ENCODE measurements around the gene TPPP2.
A peak's percentile ranks its signal among the peaks of the same experiment; 100 is the strongest.

Gene TPPP2

GRCh38 chr14:21073921-21074320 lies 43.9 kb downstream of the TPPP2 start:
- no peak for TF ChIP-seq Cebpa-rat (IDR thresholded peaks at IDR 0.05)
- peaks cover 35% of the 10 kb centered on the region for H3K36me3 ChIP-seq
- H3K4me1 ChIP-seq: peaks cover 45% of the 10 kb centered on the region
- no peaks in the 10 kb centered on the region for H4K20me1 ChIP-seq
- no peak overlapping the region; the same call in 1 of the 2 replicates for H3K4me2 ChIP-seq
- no peaks in the 10 kb centered on the region for H3K9me3 ChIP-seq
- no peak overlapping the region for H3K4me3 ChIP-seq
- H3K27ac ChIP-seq: 0 out of 2 replicates have a peak overlapping the region, but pooled peaks have one; percentile 87
- no peak overlapping the region for H3K9ac ChIP-seq
- H3K27me3 ChIP-seq: peaks cover 10% of the 10 kb centered on the region

DNA sequence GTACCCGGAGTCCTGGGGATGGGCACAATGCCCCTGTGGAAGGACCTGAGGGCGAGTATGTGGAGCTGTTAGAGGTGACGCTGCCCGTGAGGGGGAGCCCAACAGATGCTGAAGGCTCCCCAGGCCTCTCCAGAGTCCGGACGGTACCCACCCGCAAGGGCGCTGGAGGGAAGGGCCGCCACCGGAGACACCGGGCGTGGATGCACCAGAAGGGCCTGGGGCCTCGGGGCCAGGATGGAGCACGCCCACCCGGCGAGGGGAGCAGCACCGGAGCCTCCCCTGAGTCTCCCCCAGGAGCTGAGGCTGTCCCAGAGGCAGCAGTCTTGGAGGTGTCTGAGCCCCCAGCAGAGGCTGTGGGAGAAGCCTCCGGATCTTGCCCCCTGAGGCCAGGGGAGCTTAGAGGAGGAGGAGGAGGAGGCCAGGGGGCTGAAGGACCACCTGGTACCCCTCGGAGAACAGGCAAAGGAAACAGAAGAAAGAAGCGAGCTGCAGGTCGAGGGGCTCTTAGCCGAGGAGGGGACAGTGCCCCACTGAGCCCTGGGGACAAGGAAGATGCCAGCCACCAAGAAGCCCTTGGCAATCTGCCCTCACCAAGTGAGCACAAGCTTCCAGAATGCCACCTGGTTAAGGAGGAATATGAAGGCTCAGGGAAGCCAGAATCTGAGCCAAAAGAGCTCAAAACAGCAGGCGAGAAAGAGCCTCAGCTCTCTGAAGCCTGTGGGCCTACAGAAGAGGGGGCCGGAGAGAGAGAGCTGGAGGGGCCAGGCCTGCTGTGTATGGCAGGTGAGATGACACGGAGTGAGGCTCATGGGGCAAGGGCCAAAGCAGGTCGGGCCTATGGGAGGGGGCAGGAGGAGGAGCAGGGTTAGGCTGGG lies 44.6 kb downstream of the TPPP2 start:
- no peak overlapping the region for H3K4me2 ChIP-seq
- no peaks in the 10 kb centered on the region for H3K9me3 ChIP-seq
- H4K20me1 ChIP-seq: no peaks in the 10 kb centered on the region
- H3K4me3 ChIP-seq: no peak overlapping the region
- peak overlapping the region; percentile 3; the same call in 1 of the 2 replicates for H3K9ac ChIP-seq
- TF ChIP-seq Cebpa-rat (IDR thresholded peaks at IDR 0.05): no peak
- H3K27me3 ChIP-seq: peaks cover 3% of the 10 kb centered on the region
- peaks cover 42% of the 10 kb centered on the region for H3K36me3 ChIP-seq
- peaks cover 44% of the 10 kb centered on the region for H3K4me1 ChIP-seq
- H3K27ac ChIP-seq: peak overlapping the region; percentile 87; the same call in 1 of the 2 replicates

DNA sequence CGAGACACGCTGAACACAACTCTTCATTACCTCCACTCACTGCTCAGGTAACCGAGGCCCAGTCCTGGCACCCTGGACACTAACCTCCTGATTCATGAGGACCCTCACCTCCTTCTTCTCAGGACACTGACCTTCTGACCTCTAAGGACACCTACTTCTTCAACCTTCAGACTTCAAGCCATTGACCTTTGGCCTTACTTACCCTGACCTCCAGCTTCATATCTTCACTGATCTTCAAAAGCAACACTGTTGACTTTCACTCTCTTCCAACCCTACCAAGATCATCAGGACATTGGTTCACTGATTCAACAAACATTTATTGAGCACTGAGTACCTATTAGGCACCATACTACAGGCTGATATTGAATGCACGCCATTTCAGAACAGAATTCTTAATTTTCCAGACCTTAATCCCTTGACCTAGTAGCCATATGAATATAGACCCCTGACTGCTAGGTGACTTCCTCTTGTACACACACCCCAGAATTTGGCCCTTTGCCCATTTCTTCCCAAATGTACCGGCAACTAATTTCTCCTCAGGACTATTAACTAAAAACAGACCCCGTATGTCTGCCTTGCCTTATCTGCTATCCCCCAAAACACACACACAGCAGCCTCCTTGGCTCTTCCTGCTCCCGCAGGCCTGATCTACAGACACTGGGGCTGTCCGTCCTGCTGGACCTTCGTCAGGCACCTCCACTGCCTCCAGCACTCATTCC lies 45.9 kb downstream of the TPPP2 start:
- no peak overlapping the region for H3K27ac ChIP-seq
- no peaks in the 10 kb centered on the region for H3K9me3 ChIP-seq
- no peak overlapping the region for H3K9ac ChIP-seq
- H4K20me1 ChIP-seq: no peaks in the 10 kb centered on the region
- peaks cover 41% of the 10 kb centered on the region for H3K4me1 ChIP-seq
- no peak overlapping the region for H3K4me2 ChIP-seq
- H3K4me3 ChIP-seq: no peak overlapping the region
- no peak for TF ChIP-seq Cebpa-rat (IDR thresholded peaks at IDR 0.05)
- H3K27me3 ChIP-seq: no peaks in the 10 kb centered on the region
- peaks cover 52% of the 10 kb centered on the region for H3K36me3 ChIP-seq

- TF ChIP-seq Cebpa-rat (IDR thresholded peaks at IDR 0.05): no peak
- no peak overlapping the region for H3K4me2 ChIP-seq
- H3K36me3 ChIP-seq: peaks cover 70% of the 10 kb centered on the region
These were observed 47.7 kb downstream of the TPPP2 start for GRCh38 chr14:21077672-21078071.

DNA sequence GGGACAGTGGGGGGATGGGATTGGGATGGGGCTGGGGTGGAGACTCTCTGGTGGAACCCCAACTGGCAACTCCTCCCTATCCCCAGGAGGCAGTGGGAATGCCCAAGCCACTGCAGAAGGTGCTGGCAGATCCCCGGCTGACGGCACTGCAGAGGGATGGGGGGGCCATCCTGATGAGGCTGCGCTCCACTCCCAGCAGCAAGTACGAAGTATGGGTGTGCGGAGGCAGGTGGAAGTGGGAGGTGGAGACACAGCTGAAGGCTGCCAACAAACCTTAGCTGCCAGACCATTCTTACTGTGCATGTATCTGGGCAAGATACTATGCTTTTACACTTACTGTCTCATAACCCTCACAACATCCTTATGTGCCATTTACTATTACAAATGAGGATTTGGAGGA lies 48.3 kb downstream of the TPPP2 start:
- no peak overlapping the region for H3K4me3 ChIP-seq
- H3K4me1 ChIP-seq: peaks cover 25% of the 10 kb centered on the region
- peaks cover 76% of the 10 kb centered on the region for H3K36me3 ChIP-seq
- H3K9ac ChIP-seq: no peak overlapping the region
- no peaks in the 10 kb centered on the region for H4K20me1 ChIP-seq
- no peaks in the 10 kb centered on the region for H3K27me3 ChIP-seq
- no peaks in the 10 kb centered on the region for H3K9me3 ChIP-seq
- H3K4me2 ChIP-seq: no peak overlapping the region
- TF ChIP-seq Cebpa-rat (IDR thresholded peaks at IDR 0.05): no peak
- H3K27ac ChIP-seq: no peak overlapping the region

More at GRCh38 chr14:21077672-21078071, 47.7 kb downstream of the TPPP2 start:
- Histone ChIP-seq H4K20me1 (no peaks in the 10 kb centered on the region), H3K4me1 (peaks cover 31% of the 10 kb centered on the region), H3K9ac (no peak overlapping the region), H3K27ac (no peak overlapping the region), H3K27me3 (no peaks in the 10 kb centered on the region), H3K9me3 (no peaks in the 10 kb centered on the region), H3K4me3 (no peak overlapping the region)

DNA sequence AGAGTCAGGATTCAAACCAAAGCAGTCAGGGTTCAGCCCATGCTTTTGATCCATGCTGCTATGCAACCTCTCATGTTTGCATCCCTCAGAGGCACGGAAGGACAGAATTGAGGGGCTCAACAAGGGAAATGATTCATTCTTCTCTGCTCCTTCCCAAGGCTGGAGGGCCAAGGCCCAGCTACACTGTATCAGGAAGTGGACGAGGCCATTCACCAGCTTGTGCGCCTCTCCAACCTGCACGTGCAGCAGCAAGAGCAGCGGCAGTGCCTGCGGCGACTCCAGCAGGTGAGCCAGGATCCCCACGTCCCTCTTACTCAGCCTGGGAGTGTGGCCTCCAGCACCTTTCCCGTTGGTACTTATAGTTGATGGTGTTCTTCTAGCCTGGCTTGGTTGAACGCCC lies 48.7 kb downstream of the TPPP2 start:
- no peak for TF ChIP-seq Cebpa-rat (IDR thresholded peaks at IDR 0.05)
- Histone ChIP-seq H3K9me3 (no peaks in the 10 kb centered on the region), H3K4me3 (no peak overlapping the region), H3K9ac (no peak overlapping the region), H3K27ac (no peak overlapping the region), H4K20me1 (no peaks in the 10 kb centered on the region), H3K36me3 (peaks cover 78% of the 10 kb centered on the region), H3K4me2 (no peak overlapping the region), H3K27me3 (no peaks in the 10 kb centered on the region), H3K4me1 (peaks cover 20% of the 10 kb centered on the region)

DNA sequence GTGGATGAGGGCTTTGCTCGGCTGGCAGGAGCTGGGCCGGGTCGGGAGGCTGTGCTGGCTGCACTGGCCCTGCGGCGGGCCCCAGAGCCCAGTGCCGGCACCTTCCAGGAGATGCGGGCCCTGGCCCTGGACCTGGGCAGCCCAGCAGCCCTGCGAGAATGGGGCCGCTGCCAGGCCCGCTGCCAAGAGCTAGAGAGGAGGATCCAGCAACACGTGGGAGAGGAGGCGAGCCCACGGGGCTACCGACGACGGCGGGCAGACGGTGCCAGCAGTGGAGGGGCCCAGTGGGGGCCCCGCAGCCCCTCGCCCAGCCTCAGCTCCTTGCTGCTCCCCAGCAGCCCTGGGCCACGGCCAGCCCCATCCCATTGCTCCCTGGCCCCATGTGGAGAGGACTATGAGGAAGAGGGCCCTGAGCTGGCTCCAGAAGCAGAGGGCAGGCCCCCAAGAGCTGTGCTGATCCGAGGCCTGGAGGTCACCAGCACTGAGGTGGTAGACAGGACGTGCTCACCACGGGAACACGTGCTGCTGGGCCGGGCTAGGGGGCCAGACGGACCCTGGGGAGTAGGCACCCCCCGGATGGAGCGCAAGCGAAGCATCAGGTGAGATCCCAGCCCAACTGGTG lies 51.6 kb downstream of the TPPP2 start:
- Histone ChIP-seq H3K36me3 (peaks cover 80% of the 10 kb centered on the region), H4K20me1 (peaks cover under 1% of the 10 kb centered on the region; the same call in 1 of the 2 replicates), H3K4me1 (peaks cover 18% of the 10 kb centered on the region), H3K4me3 (no peak overlapping the region), H3K27me3 (no peaks in the 10 kb centered on the region), H3K4me2 (no peak overlapping the region), H3K9ac (no peak overlapping the region), H3K9me3 (no peaks in the 10 kb centered on the region), H3K27ac (no peak overlapping the region)
- TF ChIP-seq Cebpa-rat (IDR thresholded peaks at IDR 0.05): no peak
